ENCODE data around the gene CHD8. TPM values are rescaled to one million over a fixed set of nuclear protein-coding genes. Genes with fewer than 3 reads are reported as not detected.

Gene CHD8
- total and polyA plus RNA-seq, 2 donors (not counting 3 experiments of a cell fraction or from before 2014, with no cell fraction given), result 52.3 to 94.3 TPM

- Histone ChIP-seq H3K9ac (replicated peaks; ENCODE audit: extremely low read depth, insufficient read depth, low read length) (no peak overlapping the region), H3K27me3 (ENCODE audit: control insufficient read depth in 2 of 2, insufficient read depth in 2 of 2, low read length in 2 of 2) (no peaks in the 10 kb centered on the region), H3K4me2 (ENCODE audit: insufficient read depth, low read length) (no peak overlapping the region), H3K4me3 (replicated peaks in 1 of 3; ENCODE audit: insufficient read depth in 1 of 3, low read depth in 1 of 3, low read length in 3 of 3) (no peak overlapping the region), H3K27ac (ENCODE audit: insufficient read depth, low read depth, low read length) (no peak overlapping the region), H3K36me3 (ENCODE audit: control insufficient read depth in 2 of 2, extremely low read depth in 1 of 2, insufficient read depth in 2 of 2, low read length in 2 of 2) (peaks cover 12 to 19% of the 10 kb centered on the region in 2 experiments), H3K9me3 (replicated peaks; ENCODE audit: control insufficient read depth, insufficient read depth, low read length) (no peaks in the 10 kb centered on the region), H3K79me2 (ENCODE audit: control insufficient read depth, insufficient read depth, low read length) (peaks cover 60% of the 10 kb centered on the region), H3K4me1 (ENCODE audit: control insufficient read depth, extremely low read depth, insufficient read depth, low read length) (peaks cover 9% of the 10 kb centered on the region), H4K20me1 (replicated peaks; ENCODE audit: control insufficient read depth, extremely low read depth, insufficient read depth, low read length) (no peaks in the 10 kb centered on the region), H3K9me1 (replicated peaks; ENCODE audit: control insufficient read depth, extremely low read depth, insufficient read depth, low read length) (no peaks in the 10 kb centered on the region), H2AFZ (ENCODE audit: low read depth, low read length) (no peak overlapping the region)
- intact Hi-C loops (cut with micrococcal nuclease) (no loop called here), dilution Hi-C loops (cut with MboI; ENCODE audit: extremely low pct_ligation_motif_present, low sequenced_read_pairs) (no loop called here)
- no TSS peak for BruUV-seq (replicated peaks)
- ChIA-PET POLR2A (no interaction called here), CTCF (no interaction called here)
- TF ChIP-seq MYC (IDR thresholded peaks at IDR 0.05; ENCODE audit: low read depth, low read length) (no peak), FOS (IDR thresholded peaks at IDR 0.05; ENCODE audit: borderline replicate concordance, insufficient read depth, low read length) (no peak), GATA2 (IDR thresholded peaks at IDR 0.05; ENCODE audit: insufficient read depth, insufficient read length, low read depth, low read length) (no peak), POLR2AphosphoS5 (IDR thresholded peaks at IDR 0.05; ENCODE audit: insufficient read depth, low read depth, low read length) (no peak), JUN (IDR thresholded peaks at IDR 0.05; ENCODE audit: borderline replicate concordance, insufficient read depth, insufficient read length, low read depth) (no peak), MAX (IDR thresholded peaks at IDR 0.05; ENCODE audit: insufficient read depth, insufficient read length) (no peak), POLR2A (IDR thresholded peaks at IDR 0.05; ENCODE audit: low read depth, low read length) (no peak), EZH2 (IDR thresholded peaks at IDR 0.05; ENCODE audit: borderline replicate concordance, low read depth, low read length, severe bottlenecking) (no peak)
- TF ChIP-seq, protein P1, sequence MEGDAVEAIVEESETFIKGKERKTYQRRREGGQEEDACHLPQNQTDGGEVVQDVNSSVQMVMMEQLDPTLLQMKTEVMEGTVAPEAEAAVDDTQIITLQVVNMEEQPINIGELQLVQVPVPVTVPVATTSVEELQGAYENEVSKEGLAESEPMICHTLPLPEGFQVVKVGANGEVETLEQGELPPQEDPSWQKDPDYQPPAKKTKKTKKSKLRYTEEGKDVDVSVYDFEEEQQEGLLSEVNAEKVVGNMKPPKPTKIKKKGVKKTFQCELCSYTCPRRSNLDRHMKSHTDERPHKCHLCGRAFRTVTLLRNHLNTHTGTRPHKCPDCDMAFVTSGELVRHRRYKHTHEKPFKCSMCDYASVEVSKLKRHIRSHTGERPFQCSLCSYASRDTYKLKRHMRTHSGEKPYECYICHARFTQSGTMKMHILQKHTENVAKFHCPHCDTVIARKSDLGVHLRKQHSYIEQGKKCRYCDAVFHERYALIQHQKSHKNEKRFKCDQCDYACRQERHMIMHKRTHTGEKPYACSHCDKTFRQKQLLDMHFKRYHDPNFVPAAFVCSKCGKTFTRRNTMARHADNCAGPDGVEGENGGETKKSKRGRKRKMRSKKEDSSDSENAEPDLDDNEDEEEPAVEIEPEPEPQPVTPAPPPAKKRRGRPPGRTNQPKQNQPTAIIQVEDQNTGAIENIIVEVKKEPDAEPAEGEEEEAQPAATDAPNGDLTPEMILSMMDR (IDR thresholded peaks at IDR 0.05; ENCODE audit: extremely low read depth in 1 of 2, insufficient read depth in 1 of 2, low read depth in 1 of 2, low read length in 2 of 2), result no peak
- no peak for FAIRE-seq
- DNase-seq (ENCODE audit: low read depth, low spot score), result no peak
Observed at GRCh38 chr14:21505012-21505553, 49.2 kb upstream of the CHD8 start.

All from endothelial cell of umbilical vein (primary cell).